Large intestine (tissue), 12 donors: ENCODE measurements around the gene DAPP1. TPM values are rescaled to one million over a fixed set of nuclear protein-coding genes. Genes with fewer than 3 reads are reported as not detected.
A peak's percentile ranks its signal among the peaks of the same experiment; 100 is the strongest.
"Not testable (repeated sequence)": the region's sequence is repeated elsewhere in the genome, so short reads cannot be mapped to it uniquely, and the experiment has no call there.

Source experiments
- DNase-seq, 2 donors: peaks; one replicate each; pipeline versions ENCODE4 v3.0.0 to v3.0.0-alpha.2; 2013
- H3K27ac ChIP-seq: one replicate; pipeline ENCODE4 v1.5.1; 2013; ENCODE audit warnings: low read length
- H3K27me3 ChIP-seq: 2 replicates; pipeline ENCODE4 v1.6.1; 2013; ENCODE audit warnings: low read length; ENCODE audit not compliant: control insufficient read depth, insufficient read depth
- H3K36me3 ChIP-seq: 2 replicates; pipeline ENCODE4 v1.6.1; 2013; ENCODE audit warnings: low read length; ENCODE audit not compliant: control insufficient read depth, insufficient read depth
- H3K4me1 ChIP-seq: one replicate; pipeline ENCODE4 v1.6.1; 2013; ENCODE audit warnings: low read length; ENCODE audit not compliant: control insufficient read depth, insufficient read depth
- H3K4me3 ChIP-seq: one replicate; pipeline ENCODE4 v1.5.1; 2013; ENCODE audit warnings: low read length
- H3K9me3 ChIP-seq: one replicate; pipeline ENCODE4 v1.6.1; 2013; ENCODE audit warnings: mild to moderate bottlenecking, low read depth, low read length, moderate library complexity; ENCODE audit not compliant: control insufficient read depth
- WGBS: methylation state at CpG from one replicate; pipeline ENCODE4 v1.1.5; 2013; ENCODE audit warnings: low lambda C conversion rate; ENCODE audit not compliant: insufficient coverage; 5-methylcytosine and 5-hydroxymethylcytosine counted together
- long read RNA-seq, 11 donors: transcript quantifications; one replicate each; lab custom pipeline, GENCODE V29; 2026
- polyA plus RNA-seq: library from polyadenylated mRNA; unstranded; fragments of 120-200 nt; gene quantifications from one replicate; pipeline ENCODE4 v1.2.1, GENCODE V29; 2013

Gene DAPP1, protein sequence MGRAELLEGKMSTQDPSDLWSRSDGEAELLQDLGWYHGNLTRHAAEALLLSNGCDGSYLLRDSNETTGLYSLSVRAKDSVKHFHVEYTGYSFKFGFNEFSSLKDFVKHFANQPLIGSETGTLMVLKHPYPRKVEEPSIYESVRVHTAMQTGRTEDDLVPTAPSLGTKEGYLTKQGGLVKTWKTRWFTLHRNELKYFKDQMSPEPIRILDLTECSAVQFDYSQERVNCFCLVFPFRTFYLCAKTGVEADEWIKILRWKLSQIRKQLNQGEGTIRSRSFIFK
- 2.2 TPM for polyA plus RNA-seq
- long read RNA-seq, donor 1, partial matches to known transcripts: 43 of 49 reads
- long read RNA-seq, donor 1, other reads (novel, unspliced or antisense): 6 of 49 reads
- long read RNA-seq, donor 2, partial matches to known transcripts: 0 of 1 reads
- long read RNA-seq, donor 2, other reads (novel, unspliced or antisense): 0 of 1 reads
- long read RNA-seq, donor 3: 0 reads
- long read RNA-seq, donor 4: 0 reads
- long read RNA-seq, donor 5, partial matches to known transcripts: 0 of 1 reads
- long read RNA-seq, donor 5, other reads (novel, unspliced or antisense): 0 of 1 reads
- long read RNA-seq, donor 6: 0 reads
- long read RNA-seq, donor 7: 0 reads
- long read RNA-seq, donor 8: 0 reads
- long read RNA-seq, donor 9, partial matches to known transcripts: 0 of 1 reads
- long read RNA-seq, donor 9, other reads (novel, unspliced or antisense): 0 of 1 reads
- long read RNA-seq, donor 10, partial matches to known transcripts: 0 of 1 reads
- long read RNA-seq, donor 10, other reads (novel, unspliced or antisense): 0 of 1 reads
- long read RNA-seq, donor 11: 0 reads

DNA sequence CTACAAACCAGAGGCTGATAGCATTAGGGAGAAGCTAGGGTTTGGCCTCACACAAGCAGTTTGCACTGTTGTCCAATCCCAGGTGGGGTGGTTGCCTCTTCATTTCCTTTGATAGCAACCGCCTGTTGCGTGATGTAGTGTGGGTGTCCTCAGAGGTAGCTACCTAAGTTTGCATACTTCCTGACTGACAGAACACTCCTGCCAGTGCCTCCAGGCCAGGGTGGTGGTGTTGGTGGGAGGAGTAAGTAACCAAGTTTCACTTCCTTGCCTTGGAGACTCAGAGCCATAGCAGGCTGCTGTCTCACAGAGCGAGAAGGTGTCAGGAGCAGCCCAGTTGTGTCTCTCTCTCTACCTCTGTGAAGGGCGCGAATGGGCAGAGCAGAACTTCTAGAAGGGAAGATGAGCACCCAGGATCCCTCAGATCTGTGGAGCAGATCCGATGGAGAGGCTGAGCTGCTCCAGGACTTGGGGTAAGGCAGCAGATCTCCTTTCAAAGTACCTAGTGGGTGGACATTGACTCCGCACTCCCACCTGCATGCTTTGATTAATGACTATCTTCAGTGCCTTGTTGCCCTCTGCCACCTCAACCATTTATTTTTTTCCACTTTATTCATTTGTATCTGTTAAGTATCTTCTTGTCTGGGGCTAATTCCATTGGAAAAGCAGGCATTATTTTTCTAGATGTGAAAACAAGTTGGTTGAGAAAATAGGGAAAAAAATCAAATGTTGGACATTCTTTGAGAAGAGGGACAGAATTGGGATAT, at the start of gene DAPP1:
Gene DAPP1, plus strand, starts transcription at position 283 of the 764 bp plus-strand sequence. Its CDS starts 87 bp downstream, at position 370.
- no peaks in the 10 kb centered on the region for H3K36me3 ChIP-seq
- H3K27ac ChIP-seq: no peak within 1 kb of the TSS
- no CpG with 5 or more reads among the region's 7 CpGs for WGBS
- DNase-seq: peak in 1 of 2 donors; percentile 17
- H3K4me3 ChIP-seq: no peak within 1 kb of the TSS
- no peaks in the 10 kb centered on the region for H3K27me3 ChIP-seq
- no peaks in the 10 kb centered on the region for H3K4me1 ChIP-seq
- no peaks in the 10 kb centered on the region for H3K9me3 ChIP-seq

- no CpG with 5 or more reads among the region's 7 CpGs for WGBS
These were observed 45.8 kb upstream of the DAPP1 start for GRCh38 chr4:99770842-99771241.

DNA sequence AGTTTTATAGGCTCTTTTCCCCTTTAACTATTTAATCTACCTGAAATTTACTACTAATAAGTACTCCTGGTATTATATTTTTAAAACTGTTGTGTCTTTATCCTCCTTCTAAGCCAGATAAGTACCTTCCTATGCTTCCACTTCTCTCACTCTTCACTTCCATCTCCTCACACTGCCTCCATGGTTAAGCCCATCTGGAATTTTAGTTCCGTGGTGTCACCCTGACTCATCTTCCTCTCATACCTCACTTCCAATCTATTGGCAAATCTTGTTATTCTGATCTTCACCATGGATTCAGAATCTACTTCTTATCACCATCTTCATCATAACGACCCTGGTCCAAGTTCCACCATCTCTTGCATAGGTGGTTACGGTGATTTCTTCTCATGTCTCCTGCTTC, 32.7 kb upstream of the DAPP1 start:
- Histone ChIP-seq H3K9me3 (no peaks in the 10 kb centered on the region), H3K27ac (no peak overlapping the region), H3K27me3 (no peaks in the 10 kb centered on the region), H3K36me3 (no peaks in the 10 kb centered on the region), H3K4me1 (no peaks in the 10 kb centered on the region), H3K4me3 (no peak overlapping the region)
- WGBS: 100% methylated on average over 1 of the region's 3 CpGs
- DNase-seq: no peak

More at GRCh38 chr4:99770842-99771241, 45.8 kb upstream of the DAPP1 start:
- not testable (repeated sequence) for H3K4me3 ChIP-seq, H3K36me3 ChIP-seq, H3K4me1 ChIP-seq, H3K27ac ChIP-seq, DNase-seq, H3K9me3 ChIP-seq, H3K27me3 ChIP-seq

GRCh38 chr4:99784842-99785241, 31.8 kb upstream of the DAPP1 start:
- Histone ChIP-seq H3K4me1 (no peaks in the 10 kb centered on the region), H3K27me3 (peaks cover 4% of the 10 kb centered on the region), H3K36me3 (no peaks in the 10 kb centered on the region), H3K4me3 (no peak overlapping the region), H3K27ac (no peak overlapping the region), H3K9me3 (no peaks in the 10 kb centered on the region)
- no peak for DNase-seq
- no CpG with 5 or more reads among the region's 3 CpGs for WGBS

DNA sequence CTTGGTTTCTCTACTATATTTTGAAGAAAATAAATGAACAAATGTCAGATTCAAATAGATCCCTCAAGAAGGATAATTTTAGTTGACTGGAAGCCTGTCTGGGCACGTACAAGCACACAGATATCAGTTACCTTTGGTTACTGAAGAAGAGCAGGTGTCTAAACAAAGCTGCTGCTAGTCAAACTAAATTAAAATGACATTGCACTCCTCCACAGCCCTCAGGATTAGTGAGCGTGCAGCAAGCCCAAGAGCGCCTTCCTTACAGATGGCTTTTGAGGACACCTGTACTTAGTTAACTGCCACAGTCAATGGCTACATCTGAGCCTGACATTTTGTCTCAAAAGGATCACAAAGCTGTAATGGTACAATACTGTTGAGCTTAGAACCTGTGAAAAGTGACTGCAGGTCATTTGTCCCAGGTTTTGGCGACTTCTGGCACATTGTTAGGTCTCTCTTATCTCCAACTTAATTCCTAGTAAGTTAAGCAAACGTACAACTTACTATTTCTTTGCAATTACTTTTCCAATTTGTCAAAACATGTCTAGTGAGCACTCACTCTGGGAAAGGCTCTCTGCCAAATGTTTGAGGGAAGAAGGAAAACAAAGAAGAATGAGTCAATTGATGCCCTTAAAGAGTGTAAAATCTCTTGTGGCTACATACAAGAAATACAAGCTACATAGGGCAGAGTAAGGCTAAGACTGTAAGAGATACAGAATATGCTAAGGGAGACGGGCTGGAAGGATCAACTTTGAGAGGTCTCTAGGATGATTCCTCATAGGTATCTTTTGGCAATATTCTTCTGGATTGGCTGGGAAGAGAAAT, 25.6 kb upstream of the DAPP1 start:
- Histone ChIP-seq H3K9me3 (no peaks in the 10 kb centered on the region), H3K27me3 (peaks cover 4% of the 10 kb centered on the region), H3K4me1 (no peaks in the 10 kb centered on the region), H3K4me3 (no peak overlapping the region), H3K36me3 (no peaks in the 10 kb centered on the region), H3K27ac (no peak overlapping the region)
- no CpG with 5 or more reads among the region's 6 CpGs for WGBS
- DNase-seq: no peak

GRCh38 chr4:99800332-99801004, 16.2 kb upstream of the DAPP1 start:
- Histone ChIP-seq H3K27ac (no peak overlapping the region), H3K4me3 (no peak overlapping the region), H3K27me3 (no peaks in the 10 kb centered on the region), H3K36me3 (no peaks in the 10 kb centered on the region), H3K9me3 (peaks cover 5% of the 10 kb centered on the region), H3K4me1 (no peaks in the 10 kb centered on the region)
- WGBS: no CpG with 5 or more reads among the region's 1 CpG
- no peak for DNase-seq

DNA sequence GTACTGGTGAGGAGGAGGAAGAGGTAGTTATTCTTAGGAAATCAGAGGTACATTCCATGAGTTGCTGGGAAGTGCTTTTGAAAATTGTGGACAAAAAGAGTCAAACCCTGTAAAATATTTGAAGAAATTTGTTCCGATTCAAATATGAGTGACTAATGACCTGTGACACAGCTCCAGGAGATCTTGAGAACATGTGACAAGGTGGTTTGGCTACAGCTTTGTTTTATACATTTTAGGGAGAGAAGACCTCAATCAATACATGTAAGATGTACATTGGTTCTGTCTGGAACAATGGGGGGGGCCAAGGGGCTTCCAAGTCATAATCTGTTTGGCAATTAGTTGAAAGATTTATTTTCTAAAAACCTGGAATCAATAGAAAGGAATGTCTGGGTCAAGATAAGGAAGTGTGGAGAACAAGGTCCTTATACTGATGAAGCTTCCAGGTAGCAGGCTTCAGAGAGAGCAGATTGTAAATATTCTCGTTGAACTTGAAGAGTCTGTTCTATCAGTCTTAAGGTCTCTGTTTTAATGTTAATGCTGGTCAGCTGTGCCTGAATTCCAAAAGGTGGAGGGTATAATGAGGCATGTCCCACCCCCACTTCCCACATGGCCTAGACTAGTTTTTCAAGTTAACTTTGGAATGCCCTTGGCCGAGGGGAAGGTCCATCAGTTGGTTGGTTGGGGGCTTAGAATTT, 15.5 kb upstream of the DAPP1 start:
- Histone ChIP-seq H3K4me1 (no peaks in the 10 kb centered on the region), H3K27ac (no peak overlapping the region), H3K27me3 (no peaks in the 10 kb centered on the region), H3K36me3 (no peaks in the 10 kb centered on the region), H3K4me3 (no peak overlapping the region), H3K9me3 (peaks cover 5% of the 10 kb centered on the region)
- DNase-seq: no peak
- 100% methylated on average over 1 of the region's 3 CpGs for WGBS

- H3K4me3 ChIP-seq: no peak overlapping the region
- 60% methylated on average over 1 of the region's 4 CpGs for whole genome bisulfite sequencing
- DNase-seq: no peak
- no peaks in the 10 kb centered on the region for H3K27me3 ChIP-seq
- no peaks in the 10 kb centered on the region for H3K9me3 ChIP-seq
- no peaks in the 10 kb centered on the region for H3K36me3 ChIP-seq
- H3K4me1 ChIP-seq: no peaks in the 10 kb centered on the region
- H3K27ac ChIP-seq: no peak overlapping the region
These were observed 13.0 kb upstream of the DAPP1 start for GRCh38 chr4:99803566-99804101.

GRCh38 chr4:99806545-99806944, 10.1 kb upstream of the DAPP1 start:
- H3K27ac ChIP-seq: no peak overlapping the region
- H3K9me3 ChIP-seq: no peaks in the 10 kb centered on the region
- whole genome bisulfite sequencing: no CpG with 5 or more reads among the region's 4 CpGs
- H3K4me1 ChIP-seq: no peaks in the 10 kb centered on the region
- no peak overlapping the region for H3K4me3 ChIP-seq
- no peak for DNase-seq
- no peaks in the 10 kb centered on the region for H3K27me3 ChIP-seq
- H3K36me3 ChIP-seq: no peaks in the 10 kb centered on the region
